Neural cell (in vitro differentiated cells): ENCODE measurements around the gene PTGES. TPM values are rescaled to one million over a fixed set of nuclear protein-coding genes. Genes with fewer than 3 reads are reported as not detected.

Experiments
- H2AFZ ChIP-seq: fragments of 200-600, 300-800 bp; sonication (generic), shearing (Covaris generic); 2 replicates; pipeline ENCODE4 v1.6.0; 2014; ENCODE audit warnings: low read depth, mild to moderate bottlenecking, antibody characterized with exemption, low read length, moderate library complexity
- H3F3A ChIP-seq: fragments of 200-600 bp; shearing (Covaris generic); 2 replicates; pipeline ENCODE4 v1.6.1; 2016; ENCODE audit warnings: mild to moderate bottlenecking, moderate library complexity, mixed read lengths, antibody characterized with exemption, low read length; ENCODE audit not compliant: insufficient read depth, poor library complexity, severe bottlenecking
- H3K27ac ChIP-seq: fragments of 200-600, 300-800 bp; sonication (generic), shearing (Covaris generic); 2 replicates; pipeline ENCODE4 v1.5.1; 2014; ENCODE audit warnings: mild to moderate bottlenecking, low read length, moderate library complexity
- H3K27me3 ChIP-seq: fragments of 300-800, 200-600 bp; sonication (generic), shearing (Covaris generic); 2 replicates; pipeline ENCODE4 v1.6.0; 2014; ENCODE audit warnings: mild to moderate bottlenecking, low read depth, low read length, moderate library complexity; ENCODE audit not compliant: insufficient read depth
- H3K36me3 ChIP-seq: fragments of 300-800, 200-600 bp; sonication (generic), shearing (Covaris generic); 2 replicates; pipeline ENCODE4 v1.5.1; 2014; ENCODE audit warnings: mild to moderate bottlenecking, antibody characterized with exemption, low read length, moderate library complexity; ENCODE audit not compliant: insufficient read depth
- H3K4me2 ChIP-seq: fragments of 300-800, 200-600 bp; sonication (generic), shearing (Covaris generic); 2 replicates; pipeline ENCODE4 v1.6.0; 2014; ENCODE audit warnings: mild to moderate bottlenecking, low read length
- H3K4me3 ChIP-seq: fragments of 300-800, 200-600 bp; sonication (generic), shearing (Covaris generic); 2 replicates; pipeline ENCODE4 v1.5.1; 2014; ENCODE audit warnings: mild to moderate bottlenecking, low read length, moderate library complexity
- H3K79me2 ChIP-seq: fragments of 200-600 bp; shearing (Covaris generic); replicated peaks from 2 replicates; pipeline ENCODE4 v1.6.0; 2014; ENCODE audit warnings: mild to moderate bottlenecking, low read length, moderate library complexity; ENCODE audit not compliant: insufficient read depth
- H3K9ac ChIP-seq: fragments of 300-800, 200-600 bp; sonication (generic), shearing (Covaris generic); 2 replicates; pipeline ENCODE4 v1.6.1; 2016; ENCODE audit warnings: mild to moderate bottlenecking, low read length, mixed read lengths
- H3K9me2 ChIP-seq: fragments of 200-600 bp; shearing (Covaris generic); 2 replicates; pipeline ENCODE4 v1.6.1; 2016; ENCODE audit warnings: mild to moderate bottlenecking, low read length, mixed read lengths; ENCODE audit not compliant: insufficient read depth
- H3K9me3 ChIP-seq: fragments of 200-600, 300-800 bp; sonication (generic), shearing (Covaris generic); 2 replicates; pipeline ENCODE4 v1.6.1; 2016; ENCODE audit warnings: mild to moderate bottlenecking, mixed run types, low read length, moderate library complexity, mixed read lengths
- H4K20me1 ChIP-seq: fragments of 200-600 bp; shearing (Covaris generic); 2 replicates; pipeline ENCODE4 v1.6.1; 2016; ENCODE audit warnings: mild to moderate bottlenecking, mixed run types; ENCODE audit not compliant: insufficient read depth
- CTCF ChIP-seq: fragments of 450-650 bp; IDR thresholded peaks from 2 replicates; pipeline ENCODE4 v1.5.1; 2014; ENCODE audit warnings: antibody characterized with exemption, mild to moderate bottlenecking, moderate library complexity; ENCODE audit not compliant: poor library complexity, severe bottlenecking
- EP300 ChIP-seq: fragments of 450-650 bp; conservative IDR thresholded peaks from 2 replicates; pipeline ENCODE4 v1.6.1; 2014; ENCODE audit warnings: antibody characterized with exemption, mild to moderate bottlenecking, moderate library complexity; ENCODE audit not compliant: poor library complexity, severe bottlenecking
- EZH2 ChIP-seq: fragments of 200-600, 300-800 bp; shearing (Covaris generic), sonication (generic); IDR thresholded peaks from 2 replicates; pipeline ENCODE4 v1.6.1; 2014; ENCODE audit warnings: antibody characterized with exemption, low read length, borderline replicate concordance, mild to moderate bottlenecking; ENCODE audit not compliant: insufficient read depth, poor library complexity, severe bottlenecking
- MXI1 ChIP-seq: fragments of 450-650 bp; conservative IDR thresholded peaks from 2 replicates; pipeline ENCODE4 v1.6.1; 2014; ENCODE audit warnings: antibody characterized with exemption, mild to moderate bottlenecking; ENCODE audit not compliant: poor library complexity, severe bottlenecking
- POLR2AphosphoS5 ChIP-seq: IDR thresholded peaks from 2 replicates; pipeline ENCODE4 v1.6.1; 2012
- RAD21 ChIP-seq: fragments of 450-650 bp; conservative IDR thresholded peaks from 2 replicates; pipeline ENCODE4 v1.6.1; 2014; ENCODE audit warnings: antibody characterized with exemption, mild to moderate bottlenecking, moderate library complexity
- REST ChIP-seq: IDR thresholded peaks from 2 replicates; pipeline ENCODE4 v1.6.1; 2012; ENCODE audit warnings: borderline replicate concordance
- SMC3 ChIP-seq: fragments of 450-650 bp; conservative IDR thresholded peaks from 2 replicates; pipeline ENCODE4 v1.6.1; 2014; ENCODE audit warnings: antibody characterized with exemption, mild to moderate bottlenecking, moderate library complexity; ENCODE audit not compliant: poor library complexity
- TAF1 ChIP-seq: IDR thresholded peaks from 2 replicates; pipeline ENCODE4 v1.6.1; 2012; ENCODE audit warnings: low read depth
- polyA plus RNA-seq: library from polyadenylated mRNA; depleted of rRNA; stranded (reverse); fragments of >200 nt; gene quantifications from 2 replicates; pipeline ENCODE4 v1.2.3, GENCODE V29; 2014

Gene PTGES
- polyA plus RNA-seq, 1 donor from 2014 or later, result 0.63 TPM

DNA sequence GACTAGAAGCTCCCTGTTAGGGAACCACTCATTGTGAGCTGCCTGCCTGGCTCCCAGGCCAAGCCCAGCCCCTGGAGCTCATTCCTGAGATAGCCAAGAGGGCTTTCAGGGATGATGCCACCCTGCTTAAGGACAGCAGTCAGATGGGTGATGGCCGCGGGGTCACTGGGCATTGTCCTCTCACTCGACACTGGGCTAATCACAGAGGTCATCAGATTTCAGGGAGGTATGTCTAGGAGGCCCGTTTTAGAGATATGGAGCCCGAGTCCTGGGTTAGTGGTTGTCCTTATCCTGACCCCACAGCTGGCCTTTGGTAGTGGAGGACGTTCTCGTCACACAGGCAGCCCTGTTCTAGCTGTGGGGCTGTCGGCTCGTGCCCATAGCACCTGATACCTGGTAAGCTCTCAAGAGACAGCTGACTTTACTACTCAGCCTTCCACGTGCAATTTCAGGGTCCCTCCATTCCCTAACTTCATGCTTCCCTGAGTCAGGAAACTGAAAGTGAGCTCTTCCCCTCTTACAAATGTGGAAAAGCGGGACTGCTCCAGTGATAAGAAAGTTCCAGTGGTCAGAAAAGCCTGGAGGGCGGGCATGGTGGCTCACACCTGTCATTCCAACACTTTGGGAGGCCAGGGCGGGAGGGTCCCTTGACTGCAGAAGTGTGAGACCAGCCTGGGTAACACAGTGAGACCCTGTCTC, 7.1 kb upstream of the PTGES start:
- Histone ChIP-seq H4K20me1 (no peaks in the 10 kb centered on the region), H3K4me2 (no peak overlapping the region), H3K27me3 (no peaks in the 10 kb centered on the region), H2AFZ (no peak overlapping the region), H3K36me3 (no peaks in the 10 kb centered on the region), H3K9ac (no peak overlapping the region), H3K27ac (no peak overlapping the region), H3K4me3 (no peak overlapping the region), H3K9me2 (no peaks in the 10 kb centered on the region), H3K9me3 (no peaks in the 10 kb centered on the region), H3F3A (no peaks in the 10 kb centered on the region), H3K79me2 (no peaks in the 10 kb centered on the region)
- TF ChIP-seq CTCF (no peak), EP300 (no peak), SMC3 (no peak), POLR2AphosphoS5 (no peak), TAF1 (no peak), RAD21 (no peak), MXI1 (no peak), REST (no peak), EZH2 (no peak)

DNA sequence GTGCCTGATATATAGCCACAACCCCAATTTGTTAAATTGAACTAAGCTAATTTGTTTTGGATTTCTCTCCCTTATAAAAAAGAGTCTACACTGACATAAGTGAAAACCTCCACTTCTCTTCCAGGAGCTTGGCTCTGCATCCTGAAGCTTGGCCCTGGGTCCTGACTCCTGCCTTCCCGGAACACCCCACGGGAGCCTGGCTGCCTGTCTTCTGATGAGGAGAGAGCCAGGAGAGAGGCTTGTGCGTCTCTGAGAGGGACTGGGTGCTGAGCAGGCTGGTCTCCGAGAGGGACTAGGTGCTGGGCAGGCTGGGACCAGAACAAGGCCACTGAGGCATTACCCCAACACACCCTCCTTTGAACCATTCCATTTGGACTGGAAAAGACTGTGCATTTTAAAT, 6.5 kb upstream of the PTGES start:
- no peaks in the 10 kb centered on the region for H3K9me2 ChIP-seq
- no peaks in the 10 kb centered on the region for H3K27me3 ChIP-seq
- H3K9ac ChIP-seq, result no peak overlapping the region
- no peaks in the 10 kb centered on the region for H3K79me2 ChIP-seq
- H3K36me3 ChIP-seq, result no peaks in the 10 kb centered on the region
- H3K27ac ChIP-seq, result no peak overlapping the region
- no peaks in the 10 kb centered on the region for H3F3A ChIP-seq
- H3K9me3 ChIP-seq, result no peaks in the 10 kb centered on the region
- H2AFZ ChIP-seq, result no peak overlapping the region
- no peaks in the 10 kb centered on the region for H4K20me1 ChIP-seq
- H3K4me2 ChIP-seq, result no peak overlapping the region
- H3K4me3 ChIP-seq, result no peak overlapping the region
- TF ChIP-seq EZH2, result no peak
- TF ChIP-seq MXI1, result no peak
- no peak for TF ChIP-seq REST
- TF ChIP-seq EP300, result no peak
- TF ChIP-seq CTCF, result no peak
- no peak for TF ChIP-seq RAD21
- no peak for TF ChIP-seq TAF1
- TF ChIP-seq POLR2AphosphoS5, result no peak
- TF ChIP-seq SMC3, result no peak
